HFFc6 (cell line): Measurements from ENCODE around the gene VIPR2. TPM values are rescaled to one million over a fixed set of nuclear protein-coding genes. Genes with fewer than 3 reads are reported as not detected.

Source experiments
- DNase-seq: peaks from one replicate; pipeline ENCODE4 v3.0.0-alpha.2; 2018
- H3K27ac Mint-ChIP-seq: 2 replicates; pipeline ENCODE4 v1.8.0; 2020; ENCODE audit warnings: mild to moderate bottlenecking, mixed read lengths
- H3K27me3 Mint-ChIP-seq: 2 replicates; pipeline ENCODE4 v1.8.0; 2021; ENCODE audit warnings: mild to moderate bottlenecking, moderate library complexity, mixed read lengths; ENCODE audit not compliant: insufficient read depth
- H3K36me3 Mint-ChIP-seq: 2 replicates; pipeline ENCODE4 v1.8.0; 2021; ENCODE audit warnings: low read depth, mixed read lengths
- H3K4me1 Mint-ChIP-seq: 2 replicates; pipeline ENCODE4 v1.8.0; 2020; ENCODE audit warnings: low read depth, mixed read lengths
- H3K4me3 Mint-ChIP-seq: 2 replicates; pipeline ENCODE4 v1.8.0; 2020; ENCODE audit warnings: mild to moderate bottlenecking, moderate library complexity, mixed read lengths
- H3K9me3 Mint-ChIP-seq: 2 replicates; pipeline ENCODE4 v1.8.0; 2020; ENCODE audit warnings: mild to moderate bottlenecking, mixed read lengths
- total RNA-seq, 6 experiments: library from RNA; stranded (reverse); fragmentation: NEBNext Ultra II Directional; extraction: Animal tissue kit (Norgen Biotek cat#: 25700); gene quantifications; 2 replicates in 1 of 6; 3 replicates in 5 of 6; pipeline ENCODE4 v1.2.3, GENCODE V29; 2021
- TF ChIP-seq, protein P1 (sequence below): fragments of 200-600 bp; sonication (generic); IDR thresholded peaks from 2 replicates; pipeline ENCODE4 v1.5.0; 2021; ENCODE audit warnings: antibody characterized with exemption, mild to moderate bottlenecking

VIPR2 gene
- total RNA-seq, 6 experiments from 2014 or later, result not detected

DNA sequence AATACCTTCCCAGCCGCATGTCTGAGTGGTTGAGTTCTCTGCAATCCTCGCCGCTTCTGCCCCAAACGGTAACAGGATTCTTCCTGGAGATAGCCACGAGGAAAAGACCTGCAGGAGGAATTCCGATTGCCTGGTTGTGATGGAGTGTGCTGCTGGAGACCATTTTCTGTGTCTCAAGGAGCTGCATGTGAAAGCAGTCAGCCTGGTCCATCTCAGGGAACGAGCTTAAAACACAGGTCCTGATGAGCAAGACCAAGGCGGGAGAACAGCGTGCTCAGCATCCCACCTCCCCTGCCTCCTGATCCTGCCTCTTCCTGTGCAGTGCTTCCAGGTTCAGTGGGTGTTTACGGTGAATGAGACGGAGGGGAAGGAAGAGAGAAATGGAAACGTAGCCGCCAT lies 26.5 kb downstream of the VIPR2 start:
- TF ChIP-seq, protein P1, sequence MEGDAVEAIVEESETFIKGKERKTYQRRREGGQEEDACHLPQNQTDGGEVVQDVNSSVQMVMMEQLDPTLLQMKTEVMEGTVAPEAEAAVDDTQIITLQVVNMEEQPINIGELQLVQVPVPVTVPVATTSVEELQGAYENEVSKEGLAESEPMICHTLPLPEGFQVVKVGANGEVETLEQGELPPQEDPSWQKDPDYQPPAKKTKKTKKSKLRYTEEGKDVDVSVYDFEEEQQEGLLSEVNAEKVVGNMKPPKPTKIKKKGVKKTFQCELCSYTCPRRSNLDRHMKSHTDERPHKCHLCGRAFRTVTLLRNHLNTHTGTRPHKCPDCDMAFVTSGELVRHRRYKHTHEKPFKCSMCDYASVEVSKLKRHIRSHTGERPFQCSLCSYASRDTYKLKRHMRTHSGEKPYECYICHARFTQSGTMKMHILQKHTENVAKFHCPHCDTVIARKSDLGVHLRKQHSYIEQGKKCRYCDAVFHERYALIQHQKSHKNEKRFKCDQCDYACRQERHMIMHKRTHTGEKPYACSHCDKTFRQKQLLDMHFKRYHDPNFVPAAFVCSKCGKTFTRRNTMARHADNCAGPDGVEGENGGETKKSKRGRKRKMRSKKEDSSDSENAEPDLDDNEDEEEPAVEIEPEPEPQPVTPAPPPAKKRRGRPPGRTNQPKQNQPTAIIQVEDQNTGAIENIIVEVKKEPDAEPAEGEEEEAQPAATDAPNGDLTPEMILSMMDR, result no peak
- Mint-ChIP-seq H3K4me3 (no peak overlapping the region), H3K27ac (no peak overlapping the region), H3K9me3 (peaks cover 34% of the 10 kb centered on the region; the same call in 1 of the 2 replicates), H3K36me3 (no peaks in the 10 kb centered on the region), H3K4me1 (no peaks in the 10 kb centered on the region), H3K27me3 (peaks cover 3% of the 10 kb centered on the region; the same call in 1 of the 2 replicates)
- DNase-seq, result no peak

DNA sequence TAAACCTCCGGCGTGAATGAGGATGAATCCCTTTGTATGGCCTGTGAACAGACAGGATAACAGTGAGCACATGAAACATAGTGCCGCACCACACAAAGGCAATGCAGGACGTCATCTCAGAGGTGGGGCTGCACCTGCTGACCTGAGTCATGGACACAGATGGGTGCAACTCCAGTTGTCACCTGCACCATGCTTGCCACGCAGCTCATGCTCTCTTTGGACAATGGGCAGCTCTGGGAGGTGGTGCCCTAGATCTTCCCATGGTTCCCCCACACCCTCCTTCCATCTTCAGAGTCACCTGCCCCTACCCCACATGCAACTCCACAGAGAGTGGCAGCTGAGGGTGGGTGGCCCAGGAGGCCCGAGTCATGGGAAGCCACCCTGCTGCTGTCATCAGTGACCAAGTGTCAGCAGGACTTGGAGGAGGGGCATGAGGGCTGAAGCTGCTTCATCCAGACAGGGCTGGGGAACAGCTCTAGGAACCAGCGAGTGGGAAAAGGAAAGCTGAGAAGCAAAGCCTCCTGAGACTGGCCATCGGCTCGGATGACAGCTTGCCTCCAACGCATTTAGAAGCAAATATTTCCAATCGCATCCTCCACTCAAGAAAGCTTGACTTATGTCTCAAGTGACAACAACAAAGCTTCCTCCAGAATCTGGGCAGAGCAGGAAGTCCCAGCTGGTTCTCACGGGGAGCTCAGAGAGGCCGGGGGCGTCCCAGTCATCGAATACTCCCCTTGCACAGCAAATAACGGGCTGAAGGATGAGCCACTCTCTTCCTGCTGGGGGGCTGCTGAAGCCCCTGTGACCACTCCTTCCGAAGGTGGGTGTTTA lies 27.1 kb downstream of the VIPR2 start:
- Mint-ChIP-seq H3K9me3 (peaks cover 33% of the 10 kb centered on the region; the same call in 1 of the 2 replicates), H3K27ac (no peak overlapping the region), H3K36me3 (no peaks in the 10 kb centered on the region), H3K27me3 (peaks cover 3% of the 10 kb centered on the region; the same call in 1 of the 2 replicates), H3K4me3 (no peak overlapping the region), H3K4me1 (no peaks in the 10 kb centered on the region)
- TF ChIP-seq, protein P1, result no peak
- no peak for DNase-seq

DNA sequence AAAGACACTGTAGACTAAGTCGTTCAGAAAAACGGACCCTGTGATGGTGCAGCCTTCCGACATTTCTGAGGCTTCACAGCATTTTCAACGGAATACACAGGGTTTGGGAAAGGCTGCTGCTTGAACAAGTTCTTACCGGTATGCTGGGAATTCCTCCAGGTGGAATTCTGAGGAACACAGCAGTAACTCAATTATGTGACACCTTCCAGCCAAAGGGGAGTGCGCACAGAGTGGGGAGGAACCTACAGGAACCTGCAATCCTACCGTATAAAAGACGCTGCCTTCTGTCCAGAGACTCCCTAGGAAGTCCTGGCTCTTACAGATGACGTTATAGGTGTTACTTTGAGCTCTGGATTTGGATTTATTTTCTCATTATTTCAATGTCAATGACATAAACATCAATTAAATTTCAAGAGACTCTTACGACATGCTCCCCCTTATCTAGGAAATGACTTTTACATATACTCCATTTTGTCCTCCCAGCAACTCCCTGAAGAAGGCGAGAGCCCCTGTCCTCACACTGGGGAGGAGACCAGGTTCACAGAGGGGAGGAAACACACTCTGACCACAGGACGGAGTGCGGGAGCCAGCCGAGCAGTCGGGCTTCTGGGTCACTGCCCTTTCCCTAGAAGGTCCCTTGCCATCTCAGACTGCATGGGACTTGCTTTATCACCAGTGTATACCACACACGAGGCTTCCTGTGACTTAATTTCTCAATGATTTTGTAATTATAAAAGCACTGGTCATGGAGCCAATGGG lies 27.9 kb downstream of the VIPR2 start:
- TF ChIP-seq, protein P1, result no peak
- H3K36me3 Mint-ChIP-seq, result no peaks in the 10 kb centered on the region
- H3K27ac Mint-ChIP-seq, result no peak overlapping the region
- H3K9me3 Mint-ChIP-seq, result peaks cover 38% of the 10 kb centered on the region
- H3K27me3 Mint-ChIP-seq, result peaks cover 3% of the 10 kb centered on the region; the same call in 1 of the 2 replicates
- no peak overlapping the region for H3K4me3 Mint-ChIP-seq
- no peak for DNase-seq
- no peaks in the 10 kb centered on the region for H3K4me1 Mint-ChIP-seq

DNA sequence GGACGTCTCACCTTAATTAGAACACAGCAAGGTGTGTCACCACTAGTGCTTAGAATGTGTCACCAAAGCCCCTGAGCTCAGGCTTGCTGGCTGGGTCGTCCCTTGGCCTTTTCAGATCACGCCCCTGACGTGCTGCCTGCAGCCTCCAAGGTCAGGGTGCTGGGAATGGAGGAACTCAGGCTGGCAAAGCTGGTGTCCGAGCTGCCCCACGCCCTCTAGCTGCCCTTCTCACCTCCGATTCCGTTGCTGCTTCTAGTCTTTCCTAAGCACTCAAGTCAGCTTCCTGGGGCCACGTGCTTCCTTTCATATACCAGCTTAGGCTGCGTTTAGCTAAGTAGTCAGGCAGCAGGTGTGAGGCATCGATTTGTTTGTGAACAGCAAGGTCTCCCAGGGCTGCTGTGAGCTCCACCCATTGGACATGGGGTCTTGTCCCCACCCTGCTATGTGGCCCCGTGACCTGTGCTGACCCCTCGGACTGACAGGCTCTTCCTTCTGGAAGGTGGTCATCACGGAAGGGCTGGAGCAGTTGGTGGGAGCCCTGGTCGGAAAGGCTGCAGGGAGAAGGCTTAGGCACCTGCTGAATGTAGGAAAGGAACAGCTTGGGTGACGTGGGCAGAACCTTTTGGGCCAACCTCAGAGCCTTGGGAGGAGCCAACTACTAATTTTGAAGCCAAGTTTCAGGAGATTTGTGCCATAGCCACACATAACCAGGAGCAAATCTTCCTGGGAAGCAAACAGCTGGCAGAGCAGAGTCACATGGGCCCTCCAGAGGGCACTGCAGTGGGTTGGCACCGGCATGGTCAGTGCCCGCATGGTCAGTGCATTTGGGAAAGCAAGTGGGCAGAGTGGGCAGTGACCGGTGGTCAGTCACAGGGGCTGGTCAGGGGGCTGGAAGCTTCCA lies 28.8 kb downstream of the VIPR2 start:
- H3K27me3 Mint-ChIP-seq, result peaks cover 3% of the 10 kb centered on the region; the same call in 1 of the 2 replicates
- TF ChIP-seq, protein P1, result no peak

DNA sequence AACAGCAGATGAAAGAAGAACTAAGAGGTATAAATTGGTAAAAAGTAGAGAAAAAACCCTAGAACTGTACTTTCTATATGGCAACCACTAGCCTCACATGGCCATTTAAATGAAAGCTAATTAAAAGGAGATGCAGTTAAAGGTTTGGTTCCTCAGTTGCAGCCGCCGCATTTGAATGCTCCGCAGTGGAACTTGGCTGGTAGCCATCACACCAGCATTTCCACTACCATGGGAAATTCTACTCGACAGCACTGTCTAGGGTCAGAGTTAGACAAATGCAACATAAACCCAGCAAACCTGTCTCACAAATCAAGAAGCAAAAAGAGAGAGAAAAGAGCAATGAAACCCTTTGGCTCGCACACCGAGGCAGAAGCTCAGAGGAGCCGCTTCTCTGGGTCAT lies 29.7 kb downstream of the VIPR2 start:
- TF ChIP-seq, protein P1, result no peak
- Mint-ChIP-seq H3K27ac (no peak overlapping the region), H3K4me3 (no peak overlapping the region), H3K36me3 (no peaks in the 10 kb centered on the region), H3K9me3 (peaks cover 39% of the 10 kb centered on the region), H3K27me3 (peaks cover 3% of the 10 kb centered on the region; the same call in 1 of the 2 replicates), H3K4me1 (no peaks in the 10 kb centered on the region)
- no peak for DNase-seq

More for the DNA sequence above, 28.8 kb downstream of the VIPR2 start:
- no peaks in the 10 kb centered on the region for H3K36me3 Mint-ChIP-seq
- H3K9me3 Mint-ChIP-seq, result peaks cover 40% of the 10 kb centered on the region
- no peak for DNase-seq
- no peaks in the 10 kb centered on the region for H3K4me1 Mint-ChIP-seq
- H3K4me3 Mint-ChIP-seq, result no peak overlapping the region
- no peak overlapping the region for H3K27ac Mint-ChIP-seq
